HG02571 (cell line): ENCODE results near the gene XRCC4.
"Not testable (repeated sequence)": the region's sequence is repeated elsewhere in the genome, so short reads cannot be mapped to it uniquely, and the experiment has no call there.

ENCODE experiments used
- ATAC-seq: cut with Tn5 transposase; IDR thresholded peaks from one replicate; pipeline ENCODE4 v1.9.1; 2021; ENCODE audit warnings: mild to moderate bottlenecking, moderate library complexity; ENCODE audit not compliant: unreplicated experiment

The XRCC4 gene

DNA sequence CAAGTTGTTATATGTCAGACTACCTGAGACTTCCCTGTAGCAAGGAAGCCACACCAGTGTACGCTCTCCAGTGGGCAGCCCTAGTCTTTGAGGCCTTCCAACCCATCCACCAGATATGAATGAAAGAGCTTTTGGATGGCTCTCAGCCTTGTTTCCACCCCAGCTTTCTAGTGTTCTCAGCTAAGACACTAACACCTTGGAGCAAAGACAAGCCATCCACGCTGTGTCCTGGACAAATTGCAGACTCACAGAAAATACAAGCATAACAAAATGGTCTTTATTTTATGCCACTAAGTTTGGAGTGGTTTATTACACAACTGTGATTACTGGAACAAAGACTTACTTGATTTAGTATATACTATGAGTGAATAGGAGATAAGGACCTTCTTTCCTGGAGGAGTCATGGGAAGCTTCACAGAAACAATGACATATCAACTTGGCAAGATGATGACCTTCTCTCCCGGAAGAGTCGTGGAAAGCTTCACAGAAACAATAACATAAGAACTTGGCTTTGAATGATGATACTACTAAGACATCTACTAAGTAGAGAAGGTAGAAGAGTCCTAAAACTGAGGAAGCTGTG, 260.2 kb downstream of the XRCC4 start:
- no peak for ATAC-seq

DNA sequence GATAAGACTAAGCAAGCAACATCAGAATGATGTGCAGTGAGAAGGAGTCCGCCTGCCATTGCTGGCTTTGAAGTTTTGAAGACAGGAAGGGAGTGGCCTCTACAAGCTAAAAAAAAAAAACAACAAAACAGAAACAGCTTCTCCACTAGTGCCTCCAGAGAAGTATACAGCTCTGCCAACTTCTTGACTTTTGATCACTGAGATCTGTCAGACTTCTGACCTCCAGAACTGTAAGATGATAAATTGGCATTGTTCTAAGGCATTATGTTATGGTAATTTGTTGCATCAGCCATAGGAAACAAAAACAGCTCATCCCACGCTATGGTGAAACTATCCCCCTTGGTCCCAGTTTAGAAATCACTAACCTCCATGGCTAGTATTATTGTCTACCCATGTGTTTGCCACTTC, 263.2 kb downstream of the XRCC4 start:
- ATAC-seq: peak; percentile 87

DNA sequence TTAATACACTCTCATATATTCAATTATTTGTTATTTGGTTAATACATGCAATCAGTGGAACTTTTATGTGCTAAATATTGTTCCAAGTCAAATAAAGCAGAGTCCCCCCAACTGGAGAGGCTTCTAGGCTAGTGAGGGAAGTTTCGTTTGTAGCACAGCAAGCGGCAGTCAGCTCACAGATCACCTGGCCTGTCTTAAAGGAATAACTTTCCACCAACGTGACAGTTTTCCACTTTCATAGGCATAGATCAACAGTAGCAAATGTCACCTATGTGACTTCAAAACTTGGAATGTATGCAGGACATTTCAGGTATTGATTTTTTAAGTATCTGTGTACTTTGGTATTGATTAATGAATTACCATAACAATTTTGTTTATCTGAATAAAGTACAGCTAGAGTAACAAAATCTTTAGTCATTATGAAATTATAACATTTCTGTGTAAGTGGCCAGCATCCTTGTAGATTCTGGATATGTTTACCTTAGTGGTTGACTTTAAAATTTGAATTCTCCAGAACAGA, 264.5 kb downstream of the XRCC4 start:
- no peak for ATAC-seq

DNA sequence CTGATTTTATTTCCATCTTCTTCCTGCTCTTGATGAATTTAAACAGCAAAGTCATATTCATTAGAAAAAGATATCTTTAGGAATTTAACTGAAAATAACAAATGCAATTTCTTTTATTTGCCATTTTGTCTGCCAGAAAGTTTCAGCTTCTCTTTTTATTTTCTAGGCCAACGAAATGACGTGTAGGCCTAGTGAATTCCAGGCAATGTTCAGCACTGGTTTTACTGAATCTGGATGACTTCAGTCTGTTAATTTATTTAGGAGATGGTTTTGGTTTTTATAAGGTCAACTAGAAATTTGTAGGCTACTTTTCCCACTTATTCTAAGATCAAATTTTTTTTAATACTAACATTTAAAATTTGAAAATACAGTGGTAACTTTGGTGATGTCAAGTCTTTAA, 265.1 kb downstream of the XRCC4 start:
- ATAC-seq: no peak

DNA sequence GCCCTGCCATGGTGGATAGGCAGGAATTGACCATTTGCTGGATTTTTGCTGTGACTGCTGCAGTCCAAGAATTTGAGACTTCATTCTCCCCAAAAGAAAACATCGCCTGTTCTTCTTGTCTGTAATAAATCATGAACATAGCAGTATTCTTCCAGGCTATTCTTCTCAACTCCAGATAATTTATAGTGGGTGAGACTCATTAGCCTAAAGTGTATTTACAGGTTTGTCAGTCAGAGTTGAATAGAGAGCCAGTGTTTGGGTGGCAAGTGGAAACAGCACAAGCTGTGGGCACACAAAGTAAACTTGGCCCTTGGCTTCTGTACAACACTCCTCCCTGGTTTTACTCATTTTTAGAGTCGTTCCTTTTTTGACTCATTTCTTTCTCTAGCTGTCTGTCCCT, 266.0 kb downstream of the XRCC4 start:
- no peak for ATAC-seq

DNA sequence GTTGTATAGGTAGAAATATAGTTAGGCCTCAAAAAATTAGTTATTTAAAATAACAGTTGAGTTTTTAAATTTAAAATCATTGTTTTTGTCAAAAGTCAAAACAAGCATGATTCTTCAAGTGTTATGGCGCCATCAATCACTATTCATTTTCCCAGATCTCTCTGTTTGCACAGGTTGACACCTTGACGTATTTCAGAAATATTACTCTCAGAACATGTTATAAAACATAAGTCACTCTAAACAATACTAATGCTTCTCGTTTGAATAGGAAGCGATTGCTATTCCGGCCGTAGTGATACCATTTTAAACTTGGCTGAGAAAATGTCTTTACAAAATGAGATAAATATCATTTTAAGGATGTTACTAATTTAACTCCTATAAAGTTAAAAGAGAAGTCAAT, 268.1 kb downstream of the XRCC4 start:
- no peak for ATAC-seq

DNA sequence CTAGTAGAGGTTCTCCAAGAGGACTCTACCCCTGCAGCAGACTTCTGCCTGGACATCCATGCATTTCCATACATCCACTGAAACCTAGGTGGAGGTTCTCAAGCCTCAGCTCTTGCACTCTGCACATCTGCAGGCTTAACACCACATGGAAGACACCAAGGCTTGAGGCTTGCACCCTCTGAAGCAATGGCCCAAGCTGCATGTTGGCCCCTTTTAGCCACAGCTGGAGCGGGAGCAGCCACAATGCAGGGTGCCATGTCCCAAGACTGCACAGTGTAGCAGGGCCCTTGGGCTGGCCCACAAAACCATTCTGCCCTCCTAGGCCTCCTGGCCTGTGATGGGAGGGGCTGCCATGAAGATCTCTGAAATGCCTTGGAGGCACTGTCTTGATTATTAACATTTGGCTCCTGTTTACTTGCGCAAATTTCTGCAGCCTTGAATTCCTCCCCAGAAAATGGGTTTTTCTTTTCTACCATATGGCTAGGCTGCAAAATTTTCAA, 271.0 kb downstream of the XRCC4 start:
- no peak for ATAC-seq

DNA sequence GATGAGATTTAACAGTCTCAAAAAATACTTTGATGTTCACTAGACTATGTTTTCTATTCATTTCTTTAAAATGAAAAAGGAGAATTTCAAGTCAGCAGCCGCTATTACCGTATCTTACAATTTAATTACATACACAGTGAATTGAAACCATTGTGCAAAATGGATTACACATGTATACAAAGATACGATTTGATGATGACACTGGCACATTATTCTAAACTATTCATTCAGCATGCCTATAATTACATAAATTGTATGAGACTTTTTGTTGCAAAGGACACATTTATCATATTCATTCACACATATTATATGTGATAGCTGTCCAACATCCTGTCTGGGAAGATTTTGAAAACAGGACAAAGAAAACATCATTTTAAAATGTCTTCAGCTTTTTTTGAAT, 275.9 kb downstream of the XRCC4 start:
- ATAC-seq: no peak

DNA sequence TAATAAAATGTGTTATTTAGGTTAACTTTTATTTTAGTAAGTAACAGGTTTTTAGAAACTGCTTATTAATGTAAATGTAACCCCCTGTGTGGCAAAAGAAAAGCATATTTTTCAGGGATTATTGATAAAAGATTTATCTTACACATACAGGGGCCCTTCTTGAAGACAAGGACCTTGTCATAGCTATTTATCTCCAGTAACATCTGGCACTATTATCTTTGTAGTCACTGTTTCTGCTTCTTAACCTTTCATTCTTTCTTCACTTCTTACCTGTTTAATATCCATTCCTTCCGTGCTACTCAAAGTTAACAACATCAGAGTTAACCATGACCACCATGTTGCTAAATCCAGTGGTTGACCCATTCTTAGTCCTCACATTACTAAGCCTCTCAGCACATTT, 276.4 kb downstream of the XRCC4 start:
- no peak for ATAC-seq

DNA sequence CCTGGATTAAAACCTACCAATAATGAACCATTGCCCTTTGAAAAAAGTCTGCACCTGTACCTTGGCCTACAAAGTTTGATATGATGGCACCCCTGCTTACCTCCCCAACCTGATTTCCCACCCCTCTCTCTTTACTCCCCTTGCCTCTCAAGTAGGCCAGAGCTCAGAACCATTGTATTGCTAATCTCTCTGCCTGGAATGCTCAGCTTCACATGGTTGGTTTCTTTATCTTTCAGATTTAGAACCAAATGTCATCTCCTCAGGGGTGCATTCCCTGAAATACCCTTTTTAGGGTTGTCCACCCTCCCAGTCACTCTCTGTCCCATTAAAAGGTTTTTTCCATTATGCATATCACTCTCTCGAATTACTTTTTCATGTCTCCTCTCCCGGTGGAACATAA, 277.6 kb downstream of the XRCC4 start:
- no peak for ATAC-seq

DNA sequence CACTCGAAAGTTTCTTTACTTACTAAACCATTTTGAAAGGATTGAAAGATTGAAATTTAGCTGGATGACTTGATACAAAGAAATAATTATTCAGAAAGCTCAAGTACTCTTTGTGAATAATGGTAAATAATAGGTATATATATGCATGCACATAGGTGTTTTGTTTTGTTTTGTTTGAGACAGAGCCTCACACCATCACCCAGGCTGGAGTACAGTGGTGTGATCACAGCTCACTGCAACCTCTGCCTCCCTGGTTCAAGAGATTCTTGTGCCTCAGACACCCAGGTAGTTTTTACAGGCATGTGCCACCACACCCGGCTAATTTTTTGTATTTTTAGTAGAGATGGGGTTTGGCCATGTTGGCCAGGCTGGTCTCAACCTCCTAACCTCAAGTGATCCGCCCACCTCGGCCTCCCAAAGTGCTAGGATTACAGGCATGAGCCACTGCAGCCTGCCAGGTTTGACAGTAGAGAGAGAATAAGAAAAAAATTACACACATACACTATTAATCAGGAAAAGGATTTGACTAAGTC, 278.2 kb downstream of the XRCC4 start:
- ATAC-seq: not testable (repeated sequence)

DNA sequence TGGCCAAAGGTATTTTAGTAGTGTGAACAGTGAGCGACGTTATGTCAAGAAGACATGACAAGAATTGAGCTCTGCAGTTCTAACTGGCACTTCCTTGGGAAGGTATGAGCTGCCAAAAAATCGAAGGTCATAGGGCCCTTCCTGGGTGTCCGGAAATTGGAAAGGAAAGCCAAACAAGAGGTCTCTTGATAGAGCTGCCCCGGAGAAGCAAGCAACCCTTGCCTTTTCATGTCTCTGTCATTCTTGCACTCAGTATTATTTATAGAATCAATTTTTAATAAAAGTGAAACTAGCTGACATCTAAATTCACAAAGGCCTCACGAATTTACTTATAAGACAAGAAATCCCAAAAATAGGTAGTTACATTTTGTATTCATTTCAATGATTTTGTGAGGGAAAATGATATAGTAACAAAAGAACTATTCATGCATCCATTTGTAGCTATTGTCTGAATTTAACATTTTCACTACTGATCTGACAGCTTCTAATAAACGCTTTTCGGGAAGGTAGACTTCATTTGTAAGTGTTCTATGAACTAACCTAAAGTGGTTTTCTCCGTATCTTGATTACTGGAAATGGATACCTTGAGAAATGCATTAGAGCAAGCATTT, 280.4 kb downstream of the XRCC4 start:
- ATAC-seq: no peak

DNA sequence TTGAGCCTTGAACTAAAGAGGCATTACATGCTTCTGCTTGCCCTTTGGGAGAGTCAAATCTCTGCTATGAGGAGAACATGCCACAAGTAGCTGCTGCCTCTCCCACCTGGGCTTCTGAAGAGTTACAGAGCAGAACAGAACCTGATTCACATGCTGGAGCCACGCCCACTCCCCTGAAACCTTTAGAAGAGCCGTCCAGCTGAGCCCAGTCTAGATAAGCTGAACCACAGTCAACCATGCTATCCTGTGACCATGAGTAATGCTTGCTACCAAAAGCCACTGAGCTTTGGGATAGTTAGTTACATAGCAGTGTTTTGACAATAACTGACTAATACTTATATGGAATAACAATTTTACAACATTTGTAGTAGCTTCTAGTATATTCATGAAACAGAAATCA, 283.2 kb downstream of the XRCC4 start:
- no peak for ATAC-seq

DNA sequence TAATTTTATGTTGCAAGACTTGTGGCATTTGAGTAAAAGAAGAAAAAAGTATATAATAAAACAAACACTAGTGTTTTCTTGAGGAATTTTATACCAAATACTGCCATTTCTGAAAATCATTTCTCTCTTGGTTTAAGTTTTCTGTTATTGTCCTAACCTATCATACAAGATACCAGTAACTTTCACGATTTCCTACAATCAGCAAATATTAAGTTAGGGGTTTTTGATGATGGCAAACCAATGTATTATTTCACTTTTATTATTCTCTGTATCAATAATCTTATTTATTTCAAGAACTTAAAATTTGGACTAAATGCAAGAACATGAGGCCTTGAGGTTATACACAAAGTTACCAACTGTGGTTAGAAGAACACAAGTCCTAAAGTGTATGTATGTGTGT, 285.2 kb downstream of the XRCC4 start:
- ATAC-seq: no peak

DNA sequence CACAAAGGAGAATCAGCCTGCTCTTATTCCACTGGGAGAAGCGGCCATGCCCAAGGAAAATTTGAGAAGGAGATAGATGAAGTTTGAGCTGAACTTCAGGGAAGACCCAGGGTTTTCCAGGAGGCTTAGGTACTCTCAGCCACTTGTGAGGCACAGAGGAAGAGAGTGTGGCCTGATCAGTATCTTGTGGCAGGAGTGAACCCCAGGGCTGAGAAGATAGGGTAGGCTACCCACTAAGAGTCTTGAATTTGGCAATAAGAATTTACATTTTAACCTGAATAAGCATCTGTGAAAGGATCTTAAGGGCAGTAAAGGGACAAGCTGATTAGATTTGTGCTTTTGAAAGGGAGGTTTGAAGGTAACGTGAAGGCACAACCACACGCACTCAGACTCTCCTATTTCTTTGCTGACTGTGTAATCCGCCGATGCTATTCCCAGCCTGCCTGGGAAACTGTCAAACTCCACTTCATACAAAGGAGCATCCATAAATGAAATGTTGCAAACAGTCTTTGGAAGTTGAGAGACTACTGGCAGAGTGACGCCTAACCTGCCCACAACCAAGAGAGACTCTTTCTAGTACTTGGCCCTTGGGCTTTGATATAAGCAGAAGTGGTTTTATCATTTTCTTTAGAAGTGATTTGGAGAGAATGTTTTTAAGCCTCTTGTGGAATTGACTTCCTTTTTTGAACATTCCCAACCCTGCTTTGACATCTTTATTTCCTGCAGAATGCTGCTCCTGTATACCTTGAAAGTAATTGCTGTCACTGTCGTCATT, 286.0 kb downstream of the XRCC4 start:
- no peak for ATAC-seq

DNA sequence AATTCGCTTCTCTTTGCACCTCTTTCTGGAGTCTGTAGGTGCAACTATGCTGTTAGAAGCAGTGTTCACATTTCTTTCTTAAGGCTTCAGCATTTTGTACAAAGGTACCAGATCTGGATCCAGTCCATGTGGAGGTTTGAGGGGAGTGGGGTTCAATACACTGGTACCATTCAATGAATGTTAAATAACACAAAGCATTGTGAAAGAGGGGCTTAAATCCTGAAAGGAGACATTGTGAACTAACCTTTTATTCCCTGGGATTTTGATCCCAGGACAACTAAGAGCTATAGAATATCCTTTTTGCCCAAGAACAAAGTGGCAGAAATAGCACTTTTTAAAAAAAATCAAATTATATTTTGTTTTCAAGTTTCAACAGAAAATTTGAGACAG, 286.5 kb downstream of the XRCC4 start:
- ATAC-seq: no peak

DNA sequence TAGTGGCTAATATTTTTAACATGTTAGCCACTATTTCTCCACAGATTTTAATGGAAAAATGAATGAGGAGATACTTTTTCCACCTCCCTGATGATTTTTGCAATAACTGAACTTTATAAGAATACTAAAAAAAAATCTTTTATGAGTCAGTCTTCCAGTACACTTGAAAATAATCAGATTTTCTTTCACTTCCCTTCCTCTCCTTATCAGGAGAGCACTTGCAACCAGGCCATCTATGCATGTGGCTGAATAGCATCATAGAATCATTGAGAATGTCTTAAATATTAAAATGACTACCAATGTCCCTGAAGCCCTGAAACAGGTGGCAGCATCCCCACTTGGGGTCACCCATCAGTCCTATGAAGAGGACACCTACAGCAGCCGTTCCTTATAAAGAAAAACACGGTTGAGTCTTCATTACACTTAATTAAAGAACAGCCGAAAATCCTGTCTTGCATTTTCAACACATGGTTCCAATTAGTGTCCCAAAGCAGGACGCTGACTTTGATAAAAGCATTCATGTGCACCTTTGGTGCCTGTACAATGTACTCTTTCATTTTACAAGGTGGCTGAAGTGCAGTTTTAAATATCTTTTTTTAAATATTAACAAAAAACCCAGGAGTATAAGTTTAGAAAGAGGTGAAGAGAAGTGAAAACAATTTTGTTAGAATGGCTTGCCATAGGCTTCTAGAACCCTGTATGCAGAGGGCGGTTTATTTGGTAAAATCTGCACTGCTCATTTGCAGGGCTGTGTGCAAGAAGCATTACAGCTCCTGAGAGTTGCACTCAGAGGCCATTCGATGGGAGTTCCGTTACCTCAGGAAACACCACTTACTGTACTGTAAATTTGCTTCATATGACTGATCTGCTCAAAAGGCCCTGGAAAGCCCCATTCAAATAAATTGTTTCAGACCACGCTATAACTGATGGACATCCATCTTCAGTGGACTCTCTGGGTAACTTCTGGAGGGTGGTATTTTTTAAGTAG, 287.3 kb downstream of the XRCC4 start:
- no peak for ATAC-seq

DNA sequence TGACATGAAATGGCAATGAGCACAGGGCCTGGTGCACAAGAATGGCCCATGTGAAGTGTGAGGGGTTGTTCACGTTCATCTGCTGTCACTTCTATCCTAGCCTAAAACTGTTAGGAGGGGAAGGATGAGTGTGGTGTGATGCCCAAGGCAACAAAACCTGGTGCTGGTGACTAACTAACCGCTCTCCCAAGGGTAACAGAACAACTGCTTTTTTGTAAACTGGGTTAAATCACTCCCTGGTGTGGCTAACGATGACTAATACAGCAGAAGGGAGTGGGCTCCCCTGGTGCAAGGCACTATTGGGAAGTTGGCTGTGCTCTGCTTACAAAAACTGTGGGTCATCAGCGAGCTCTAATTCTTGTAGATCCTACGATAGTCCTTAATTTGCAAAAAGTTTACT, 291.0 kb downstream of the XRCC4 start:
- peak; percentile 40 for ATAC-seq

DNA sequence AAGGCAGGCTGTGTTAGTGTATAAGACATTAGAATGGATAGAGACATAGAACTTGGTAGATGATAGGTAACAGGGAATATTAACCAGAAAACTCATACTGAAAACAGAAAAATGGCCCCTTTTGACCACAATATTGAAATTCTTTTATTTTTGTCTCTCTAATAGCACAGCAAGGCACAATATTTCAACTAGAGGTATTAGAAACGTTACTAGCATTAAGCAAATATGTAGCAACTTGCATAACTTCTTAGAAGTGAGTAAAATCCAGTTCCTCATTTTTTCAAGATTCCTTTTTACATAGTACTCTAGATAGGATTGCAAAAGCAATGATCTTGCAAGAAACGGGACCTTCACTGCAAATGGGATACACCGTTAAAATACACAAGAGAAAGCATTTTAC, 291.5 kb downstream of the XRCC4 start:
- ATAC-seq: peak; percentile 45

DNA sequence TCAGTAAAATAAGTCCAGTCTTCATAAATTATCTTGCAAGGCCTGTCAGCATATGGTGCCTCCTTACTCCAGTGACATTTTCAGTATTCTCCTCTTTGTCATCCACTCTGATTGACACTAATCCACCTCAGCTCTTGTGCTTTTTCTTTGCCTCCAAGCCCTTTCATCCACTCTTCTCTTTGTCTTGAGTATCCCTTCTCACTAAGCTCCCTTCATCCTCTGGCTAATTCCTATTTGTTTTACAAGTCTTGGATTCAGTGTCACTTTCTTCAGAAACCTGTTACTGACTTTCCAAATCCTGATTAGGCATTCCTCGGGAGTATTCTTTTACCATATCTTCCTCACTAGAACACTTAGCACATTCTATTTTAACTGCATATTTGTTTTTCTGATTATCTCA, 293.6 kb downstream of the XRCC4 start:
- no peak for ATAC-seq

DNA sequence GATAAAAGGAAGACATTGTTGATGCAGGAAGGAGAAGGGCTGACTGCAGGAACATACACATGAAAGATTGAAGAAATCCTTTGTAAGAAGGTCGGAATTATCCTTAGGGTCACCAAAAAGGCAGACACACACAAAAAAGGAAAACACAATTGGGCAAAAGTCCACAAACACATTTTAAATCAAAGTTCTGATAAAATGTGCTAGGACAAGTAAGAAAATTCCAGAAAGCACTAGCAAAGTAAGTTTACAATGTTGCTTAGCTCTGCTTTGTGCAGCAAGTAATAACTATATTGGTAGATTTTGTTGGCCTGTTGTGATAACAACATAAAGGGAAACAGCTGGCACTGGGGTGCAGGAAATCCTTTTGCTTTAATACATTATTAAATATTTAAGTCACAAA, 294.4 kb downstream of the XRCC4 start:
- ATAC-seq: no peak
